Measurements from ENCODE around the gene TMCC3.

TMCC3 gene

GRCh38 chr12:94571556-94571955, 78.8 kb downstream of the TMCC3 start:
- Histone ChIP-seq H3K9me2 (ENCODE audit: low read depth, low read length) (no peaks in the 10 kb centered on the region), H3K79me2 (ENCODE audit: insufficient read depth, low read length) (no peaks in the 10 kb centered on the region), H3K4me2 (ENCODE audit: low read length) (no peak overlapping the region), H3F3A (ENCODE audit: insufficient read depth, low read length) (no peaks in the 10 kb centered on the region), H3K27ac (ENCODE audit: low read depth, low read length, poor library complexity, severe bottlenecking) (no peak overlapping the region), H3K9me3 (ENCODE audit: low read length) (no peaks in the 10 kb centered on the region), H3K4me3 (ENCODE audit: low read depth, low read length, poor library complexity, severe bottlenecking) (no peak overlapping the region), H3K27me3 (ENCODE audit: insufficient read depth, low read length) (peaks cover 6% of the 10 kb centered on the region; the same call in 1 of the 2 replicates), H3K36me3 (ENCODE audit: insufficient read depth, low read length) (no peaks in the 10 kb centered on the region), H3K9ac (ENCODE audit: low read length) (no peak overlapping the region), H2AFZ (ENCODE audit: low read length) (no peak overlapping the region), H3K4me1 (ENCODE audit: insufficient read depth, low read length, severe bottlenecking) (no peaks in the 10 kb centered on the region), H4K20me1 (ENCODE audit: insufficient read depth, low read length) (no peaks in the 10 kb centered on the region)
- TF ChIP-seq EZH2 (IDR thresholded peaks at IDR 0.05; ENCODE audit: borderline replicate concordance, low read length) (no peak), CTCF (IDR thresholded peaks at IDR 0.05; ENCODE audit: low read length) (no peak)

GRCh38 chr12:94570161-94570560, 80.2 kb downstream of the TMCC3 start:
- TF ChIP-seq EZH2 (IDR thresholded peaks at IDR 0.05; ENCODE audit: borderline replicate concordance, low read length) (no peak), CTCF (IDR thresholded peaks at IDR 0.05; ENCODE audit: low read length) (no peak)
- H3K27me3 ChIP-seq (ENCODE audit: insufficient read depth, low read length): peaks cover 6% of the 10 kb centered on the region; the same call in 1 of the 2 replicates
- H3K9me2 ChIP-seq (ENCODE audit: low read depth, low read length): no peaks in the 10 kb centered on the region
- no peak overlapping the region for H3K4me3 ChIP-seq (ENCODE audit: low read depth, low read length, poor library complexity, severe bottlenecking)
- no peaks in the 10 kb centered on the region for H3K36me3 ChIP-seq (ENCODE audit: insufficient read depth, low read length)
- H3K9ac ChIP-seq (ENCODE audit: low read length): no peak overlapping the region
- no peak overlapping the region for H2AFZ ChIP-seq (ENCODE audit: low read length)
- no peaks in the 10 kb centered on the region for H3K79me2 ChIP-seq (ENCODE audit: insufficient read depth, low read length)
- H3F3A ChIP-seq (ENCODE audit: insufficient read depth, low read length): no peaks in the 10 kb centered on the region
- H3K9me3 ChIP-seq (ENCODE audit: low read length): no peaks in the 10 kb centered on the region
- no peak overlapping the region for H3K27ac ChIP-seq (ENCODE audit: low read depth, low read length, poor library complexity, severe bottlenecking)
- no peaks in the 10 kb centered on the region for H3K4me1 ChIP-seq (ENCODE audit: insufficient read depth, low read length, severe bottlenecking)
- H4K20me1 ChIP-seq (ENCODE audit: insufficient read depth, low read length): no peaks in the 10 kb centered on the region
- no peak overlapping the region for H3K4me2 ChIP-seq (ENCODE audit: low read length)

DNA sequence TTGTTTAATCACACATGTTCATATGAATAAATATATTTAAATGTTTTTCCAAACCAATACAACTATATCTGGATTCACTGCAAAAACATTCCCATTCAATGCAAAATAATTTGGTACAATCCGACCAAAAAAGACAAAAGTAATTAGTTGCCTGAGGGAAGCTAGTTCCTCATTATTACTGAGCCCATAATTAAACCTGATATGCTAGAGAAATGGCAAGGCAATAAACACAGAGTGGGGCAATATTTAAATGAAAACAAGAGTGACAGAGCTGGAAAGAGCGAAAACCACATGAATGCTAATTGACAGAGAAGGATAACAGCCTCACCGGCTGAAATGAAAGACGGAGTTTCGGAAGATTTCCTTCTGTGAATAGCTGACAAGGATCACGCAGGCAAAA, 82.6 kb downstream of the TMCC3 start:
- no peaks in the 10 kb centered on the region for H3K9me2 ChIP-seq (ENCODE audit: low read depth, low read length)
- H3F3A ChIP-seq (ENCODE audit: insufficient read depth, low read length): no peaks in the 10 kb centered on the region

More for the DNA sequence above, 82.6 kb downstream of the TMCC3 start:
- H3K4me1 ChIP-seq (ENCODE audit: insufficient read depth, low read length, severe bottlenecking): no peaks in the 10 kb centered on the region
- no peak overlapping the region for H3K27ac ChIP-seq (ENCODE audit: low read depth, low read length, poor library complexity, severe bottlenecking)
- no peak for TF ChIP-seq CTCF (IDR thresholded peaks at IDR 0.05; ENCODE audit: low read length)
- no peak for TF ChIP-seq EZH2 (IDR thresholded peaks at IDR 0.05; ENCODE audit: borderline replicate concordance, low read length)
- H3K36me3 ChIP-seq (ENCODE audit: insufficient read depth, low read length): no peaks in the 10 kb centered on the region
- H3K9me3 ChIP-seq (ENCODE audit: low read length): no peaks in the 10 kb centered on the region
- H3K4me2 ChIP-seq (ENCODE audit: low read length): no peak overlapping the region
- no peak overlapping the region for H2AFZ ChIP-seq (ENCODE audit: low read length)
- no peak overlapping the region for H3K9ac ChIP-seq (ENCODE audit: low read length)
- H3K4me3 ChIP-seq (ENCODE audit: low read depth, low read length, poor library complexity, severe bottlenecking): no peak overlapping the region
- no peaks in the 10 kb centered on the region for H3K79me2 ChIP-seq (ENCODE audit: insufficient read depth, low read length)
- no peaks in the 10 kb centered on the region for H4K20me1 ChIP-seq (ENCODE audit: insufficient read depth, low read length)
- peaks cover 6% of the 10 kb centered on the region; the same call in 1 of the 2 replicates for H3K27me3 ChIP-seq (ENCODE audit: insufficient read depth, low read length)

All from OCI-LY1 (cell line).